Measurements from ENCODE around the gene CHST11.
"Not testable (repeated sequence)": the region's sequence is repeated elsewhere in the genome, so short reads cannot be mapped to it uniquely, and the experiment has no call there.

CHST11 gene

GRCh38 chr12:104764225-104765091 is 307.7 kb downstream of the CHST11 start:
- peak; percentile 24 for DNase-seq (ENCODE audit: low read depth)

GRCh38 chr12:104767261-104767660 is 310.5 kb downstream of the CHST11 start:
- no peak for DNase-seq (ENCODE audit: low read depth)

- DNase-seq (ENCODE audit: low read depth): no peak
These were observed 311.3 kb downstream of the CHST11 start for GRCh38 chr12:104768033-104768432.

- DNase-seq (ENCODE audit: low read depth): no peak
These were observed 312.4 kb downstream of the CHST11 start for GRCh38 chr12:104769144-104769561.

- no peak for DNase-seq (ENCODE audit: low read depth)
These were observed 315.6 kb downstream of the CHST11 start for GRCh38 chr12:104772336-104772735.

- no peak for DNase-seq (ENCODE audit: low read depth)
These were observed 319.0 kb downstream of the CHST11 start for GRCh38 chr12:104775731-104776231.

GRCh38 chr12:104779134-104779533 is 322.4 kb downstream of the CHST11 start:
- DNase-seq (ENCODE audit: low read depth): no peak

DNA sequence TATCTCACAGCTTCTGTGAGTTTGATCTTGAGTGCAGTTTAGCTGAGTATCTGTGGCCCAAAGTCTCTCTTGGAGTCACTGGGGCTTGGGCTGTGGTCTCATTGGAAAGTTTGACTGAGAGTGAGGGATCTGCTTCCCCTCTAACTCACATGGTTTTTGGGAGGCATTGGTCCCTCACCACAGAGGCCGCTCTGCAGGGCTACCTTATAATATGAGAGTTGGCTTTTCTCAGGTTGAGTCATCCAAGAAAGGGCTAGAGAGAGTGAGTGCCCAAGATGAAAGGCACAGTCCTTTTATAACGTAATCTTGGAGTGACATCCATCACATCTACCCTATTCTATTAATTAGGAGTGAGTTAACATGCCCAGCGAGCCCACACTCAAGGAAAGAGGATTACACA is 325.5 kb downstream of the CHST11 start:
- DNase-seq (ENCODE audit: low read depth): no peak

DNA sequence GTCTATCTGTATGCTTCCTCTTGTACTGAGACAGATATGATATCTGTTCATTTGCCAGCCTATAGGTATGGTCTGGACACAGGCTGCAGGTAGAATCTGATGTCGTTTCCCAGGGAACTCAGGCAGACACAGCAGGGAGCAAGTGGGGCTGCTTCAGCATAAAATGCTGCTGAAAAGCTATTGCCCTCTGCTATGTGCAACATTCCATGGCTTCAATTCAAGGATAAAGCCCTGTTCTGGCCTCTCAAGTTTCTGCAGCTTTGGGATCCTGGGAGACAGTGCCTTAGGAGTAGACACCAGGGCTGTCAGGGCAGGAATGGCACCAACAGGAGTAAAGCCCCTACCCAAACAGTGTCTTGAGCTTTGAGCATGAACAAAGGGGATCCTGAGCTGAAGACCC is 327.8 kb downstream of the CHST11 start:
- DNase-seq (ENCODE audit: low read depth): no peak

DNA sequence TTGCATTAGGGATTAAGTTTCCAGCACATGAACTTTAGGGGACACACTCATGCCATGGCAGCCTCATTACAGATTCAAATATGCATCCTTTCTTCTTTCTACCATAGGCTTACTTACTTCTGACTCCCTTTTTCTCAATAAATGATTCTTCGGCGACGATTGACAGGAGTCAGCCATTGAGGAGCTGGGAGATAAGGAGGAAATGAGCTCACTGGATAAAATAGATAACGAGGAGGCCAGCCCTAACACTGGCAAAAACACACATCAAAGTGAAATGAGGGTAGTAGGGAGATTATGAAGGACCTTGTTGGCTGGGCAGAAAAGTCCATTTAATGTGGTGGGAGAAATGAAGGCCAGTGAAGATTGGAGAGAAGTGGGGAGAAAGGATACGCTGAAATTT is 329.1 kb downstream of the CHST11 start:
- DNase-seq (ENCODE audit: low read depth): no peak

- DNase-seq (ENCODE audit: low read depth): no peak
These were observed 329.6 kb downstream of the CHST11 start for GRCh38 chr12:104786352-104786751.

DNA sequence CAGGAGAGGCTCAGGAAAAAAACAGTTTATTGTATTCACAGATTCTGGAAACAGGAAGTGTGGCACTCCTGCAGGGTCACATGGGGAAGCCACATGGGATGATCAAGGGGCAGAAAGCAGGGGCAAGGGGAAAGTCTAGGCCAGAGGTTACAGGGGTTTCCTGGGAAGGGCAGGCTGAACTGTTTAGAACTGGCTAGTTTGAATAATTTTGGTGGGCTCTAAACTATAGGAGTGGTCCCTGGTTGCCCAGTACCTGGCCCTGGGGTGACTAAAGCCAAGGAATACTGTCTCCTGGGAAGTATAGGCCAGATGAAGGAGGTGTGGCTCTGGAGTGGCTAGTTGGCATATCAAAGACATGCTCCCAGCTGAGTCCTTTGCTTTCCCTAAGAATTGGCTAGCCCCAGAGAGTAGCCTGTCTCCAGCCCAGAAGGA is 332.1 kb downstream of the CHST11 start:
- DNase-seq (ENCODE audit: low read depth): no peak

DNA sequence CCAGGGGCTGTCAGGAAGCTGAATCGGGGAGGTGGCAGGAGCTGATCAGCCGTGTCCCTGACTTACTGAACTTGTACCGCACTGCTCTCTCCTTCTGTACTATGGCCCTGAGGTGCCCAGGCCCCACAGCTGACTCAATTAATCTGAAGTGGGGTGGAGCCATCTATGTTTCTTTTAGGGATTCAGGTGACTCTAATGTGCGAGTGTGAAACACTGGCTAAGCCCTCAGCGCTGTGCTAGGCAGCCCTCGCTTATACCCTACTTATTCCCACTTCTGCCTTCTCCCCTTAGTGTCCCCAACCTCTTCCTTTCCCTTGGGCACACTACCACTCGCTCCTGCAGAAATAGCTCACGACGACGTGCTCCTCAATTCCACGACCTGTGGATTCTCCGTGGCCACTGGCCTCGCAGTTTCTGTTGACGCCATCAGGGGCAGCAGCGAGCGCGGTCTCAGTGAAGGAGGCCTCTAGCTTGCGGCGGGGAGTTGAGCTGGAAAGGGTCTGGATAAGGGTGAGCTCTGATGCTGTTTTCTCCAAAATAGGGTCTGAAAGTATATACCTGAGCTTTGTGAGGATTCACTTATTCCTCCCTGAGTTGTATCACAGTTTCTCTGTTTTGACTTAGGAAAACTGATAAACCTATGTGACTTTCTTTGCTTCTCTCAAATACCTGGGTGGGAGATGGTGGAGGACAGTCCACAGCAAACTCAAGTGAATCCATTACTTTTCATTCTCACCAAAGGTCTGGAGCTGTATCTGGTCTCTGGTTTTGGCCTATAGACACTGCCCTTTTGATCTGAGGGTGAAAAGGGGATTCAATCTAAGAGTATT is 333.8 kb downstream of the CHST11 start:
- peak; percentile 34 for DNase-seq (ENCODE audit: low read depth)

DNA sequence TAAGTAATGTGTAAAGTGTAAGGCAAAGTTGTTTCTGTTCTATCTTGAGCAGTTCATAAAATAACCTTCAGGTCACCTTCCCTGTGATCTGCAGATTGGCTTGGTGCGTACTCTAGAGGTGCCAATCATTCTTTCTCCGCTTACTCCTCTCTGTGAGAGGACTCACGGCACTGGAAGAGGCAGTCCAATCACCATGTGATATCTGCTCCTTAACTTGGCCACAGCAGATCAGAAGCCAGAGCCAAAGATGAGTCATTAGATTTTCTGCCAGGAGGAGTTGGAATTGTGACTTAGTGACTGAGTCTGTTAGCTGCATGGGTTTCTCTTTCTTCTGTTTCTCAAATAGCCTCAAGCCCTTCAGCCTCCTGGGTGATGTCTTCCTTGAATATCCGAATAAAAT is 335.8 kb downstream of the CHST11 start:
- peak; percentile 88 for DNase-seq (ENCODE audit: low read depth)

- DNase-seq (ENCODE audit: low read depth): peak; percentile 49
These were observed 336.5 kb downstream of the CHST11 start for GRCh38 chr12:104793285-104793684.

DNA sequence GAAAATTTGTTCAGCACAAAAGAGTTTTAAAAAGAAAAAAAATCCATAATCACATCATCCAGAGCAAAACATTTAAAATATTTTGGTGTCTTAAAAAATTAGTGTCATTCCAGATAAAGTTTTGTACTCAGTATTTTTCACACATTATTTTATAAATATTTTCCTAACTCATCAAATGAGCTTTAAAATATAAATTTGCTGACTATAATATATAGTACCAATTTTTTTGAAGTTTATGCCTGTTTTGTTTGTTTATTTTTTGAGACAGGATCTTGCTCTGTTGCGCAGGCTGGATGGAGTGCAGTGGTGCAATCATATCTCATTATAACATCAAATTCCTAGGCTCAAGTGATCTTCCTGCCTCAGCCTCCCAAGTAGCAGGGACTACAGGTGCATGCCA is 337.2 kb downstream of the CHST11 start:
- DNase-seq (ENCODE audit: low read depth): no peak

GRCh38 chr12:104796475-104796862 is 339.7 kb downstream of the CHST11 start:
- no peak for DNase-seq (ENCODE audit: low read depth)

- no peak for DNase-seq (ENCODE audit: low read depth)
These were observed 342.7 kb downstream of the CHST11 start for GRCh38 chr12:104799458-104799857.

- no peak for DNase-seq (ENCODE audit: low read depth)
These were observed 344.3 kb downstream of the CHST11 start for GRCh38 chr12:104801005-104801404.

DNA sequence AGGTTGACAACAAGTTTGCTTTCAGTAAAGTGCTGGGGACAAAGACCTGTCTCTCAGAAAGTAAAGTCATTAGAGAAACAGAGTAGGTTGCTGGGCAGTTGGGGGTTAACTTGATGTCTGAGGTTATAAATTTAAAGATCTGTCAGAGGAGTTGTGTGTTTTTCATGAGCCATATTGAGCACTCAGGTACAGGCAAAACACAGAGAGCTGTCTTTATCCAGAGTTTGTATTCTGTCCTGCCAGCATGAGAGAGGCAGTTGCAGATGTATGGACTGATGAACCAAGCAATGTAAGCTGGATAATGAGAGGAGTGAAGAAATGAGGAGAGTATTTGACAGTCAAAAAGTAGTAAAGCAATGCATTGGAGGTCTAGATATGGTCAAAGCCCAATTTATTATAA is 344.7 kb downstream of the CHST11 start:
- no peak for DNase-seq (ENCODE audit: low read depth)

DNA sequence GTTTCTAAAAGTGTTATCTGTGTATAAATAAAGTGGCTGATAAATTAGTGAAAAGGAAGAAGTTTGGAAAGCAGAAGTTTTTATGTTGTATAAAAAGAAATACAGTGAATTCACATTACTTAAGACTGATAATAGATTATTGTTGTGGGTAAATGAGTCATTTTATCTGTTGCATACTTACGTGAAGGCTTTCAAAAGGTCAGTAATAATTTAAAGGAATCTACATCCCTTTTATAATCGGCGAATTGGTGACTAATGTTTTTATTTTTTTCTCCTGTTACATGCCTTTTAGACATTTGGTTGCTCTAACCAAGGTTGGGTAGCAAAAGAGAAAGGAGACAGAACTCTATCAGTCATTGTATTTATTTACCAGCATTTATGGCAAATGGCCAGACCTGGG is 345.5 kb downstream of the CHST11 start:
- peak; percentile 64 for DNase-seq (ENCODE audit: low read depth)

DNA sequence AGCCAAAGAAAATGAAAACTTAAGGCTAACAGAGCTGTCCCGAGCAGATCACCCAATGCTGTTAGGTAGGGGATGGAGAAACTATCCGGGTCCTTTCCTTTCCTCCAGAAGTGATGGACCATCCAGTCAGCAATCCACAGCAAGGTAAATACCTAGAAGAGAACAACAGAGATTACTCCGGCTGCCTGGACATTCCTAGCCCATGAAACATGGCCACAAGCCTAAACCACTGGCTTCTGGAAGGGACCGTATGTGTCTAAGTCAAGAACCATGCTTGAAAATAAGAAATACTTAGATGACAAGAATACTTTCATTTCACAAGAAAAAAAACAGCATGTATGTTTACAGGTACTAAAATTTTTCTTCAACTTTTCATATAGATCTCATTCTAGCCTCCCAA is 348.4 kb downstream of the CHST11 start:
- peak; percentile 83 for DNase-seq (ENCODE audit: low read depth)

- DNase-seq (ENCODE audit: low read depth): not testable (repeated sequence)
These were observed 349.4 kb downstream of the CHST11 start for GRCh38 chr12:104806194-104806593.
